ENCODE results near the gene TAF3.

TAF3 gene

GRCh38 chr10:8049865-8050555 is 231.7 kb downstream of the TAF3 start:
- DNase-seq: no peak

- no peak for DNase-seq
Observed at GRCh38 chr10:8050556-8051108, 232.3 kb downstream of the TAF3 start.

DNA sequence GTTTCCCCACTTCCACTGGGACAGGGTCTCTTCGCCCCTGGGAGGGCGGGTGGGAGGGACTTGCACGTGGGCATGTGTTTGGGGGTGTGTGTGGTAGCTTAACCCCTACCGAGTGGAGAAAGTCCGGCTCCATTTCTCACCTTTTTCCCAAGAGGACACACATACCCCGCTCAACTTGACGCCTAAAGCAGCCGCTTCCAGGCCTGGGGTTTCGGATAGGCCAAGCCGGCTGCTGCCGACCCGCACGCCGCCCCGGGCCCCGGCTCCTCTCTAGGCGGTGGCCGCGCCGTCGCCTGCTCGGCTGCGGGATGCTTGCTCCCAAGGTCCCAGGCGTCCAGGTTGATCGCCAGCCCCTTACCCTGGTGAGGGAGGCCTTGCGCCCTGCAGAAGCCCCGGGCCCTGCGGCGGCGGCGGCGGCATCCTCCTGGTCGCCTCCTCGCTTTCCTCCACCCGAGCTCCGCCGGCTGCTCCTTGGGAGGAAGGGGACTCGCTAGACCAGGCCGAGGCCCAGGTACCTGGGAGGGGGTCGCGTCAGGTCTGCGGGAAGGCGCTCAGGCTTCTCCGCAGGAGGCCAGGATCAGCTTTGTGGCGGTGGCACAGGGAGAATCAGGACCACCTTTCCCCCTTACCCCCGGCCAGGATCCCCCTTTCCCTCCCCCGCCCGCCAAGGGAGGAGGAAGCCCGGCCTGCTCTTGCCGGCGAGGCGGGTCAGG is 233.0 kb downstream of the TAF3 start:
- no peak for DNase-seq

GRCh38 chr10:8051851-8052257 is 233.5 kb downstream of the TAF3 start:
- no peak for DNase-seq

- no peak for DNase-seq
Observed at GRCh38 chr10:8052341-8052955, 234.1 kb downstream of the TAF3 start.

GRCh38 chr10:8052956-8053445 is 234.7 kb downstream of the TAF3 start:
- no peak for DNase-seq

DNA sequence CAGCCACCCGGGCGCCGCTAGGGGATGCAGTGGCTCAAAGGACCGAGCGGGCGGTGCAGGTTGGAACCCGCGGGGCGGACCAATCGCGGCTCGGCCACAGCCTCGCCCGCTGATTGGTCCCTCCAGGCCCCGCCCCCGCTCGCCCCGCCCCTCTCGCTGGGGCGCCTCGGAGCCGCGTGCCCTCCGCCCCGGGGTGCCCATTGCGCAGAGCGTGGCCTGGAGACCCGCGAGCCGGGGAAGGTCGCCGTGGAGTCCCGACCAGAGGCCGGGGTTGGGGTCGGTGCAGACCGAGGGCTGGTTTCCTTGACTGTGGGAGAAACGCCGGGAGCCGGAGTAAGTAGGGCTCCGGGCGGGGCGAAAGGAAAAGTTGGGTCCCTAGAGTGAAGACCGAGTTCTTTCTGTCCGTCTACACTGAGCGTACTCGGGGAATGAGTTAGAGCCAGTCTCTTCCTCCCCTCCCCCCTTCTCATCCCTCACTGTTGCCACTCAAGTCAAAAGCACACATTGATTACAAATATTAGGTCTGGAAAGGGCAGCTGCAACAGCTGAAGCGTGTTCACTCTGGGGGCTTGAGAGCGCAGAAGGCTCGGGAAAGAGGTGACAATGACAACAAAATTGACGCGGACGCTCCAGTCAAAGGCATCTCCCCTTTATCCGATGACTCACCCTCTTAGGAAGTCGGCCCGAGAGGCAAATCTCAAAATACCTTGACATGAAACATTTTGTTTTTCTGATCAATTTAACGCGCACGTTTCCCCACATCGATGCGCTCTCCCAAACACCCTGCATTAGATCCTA is 235.3 kb downstream of the TAF3 start:
- DNase-seq: peak in 10 of 14 donors; percentile 7 to 72 (median 20)

- DNase-seq: no peak
Observed at GRCh38 chr10:8054244-8054493, 235.9 kb downstream of the TAF3 start.

DNA sequence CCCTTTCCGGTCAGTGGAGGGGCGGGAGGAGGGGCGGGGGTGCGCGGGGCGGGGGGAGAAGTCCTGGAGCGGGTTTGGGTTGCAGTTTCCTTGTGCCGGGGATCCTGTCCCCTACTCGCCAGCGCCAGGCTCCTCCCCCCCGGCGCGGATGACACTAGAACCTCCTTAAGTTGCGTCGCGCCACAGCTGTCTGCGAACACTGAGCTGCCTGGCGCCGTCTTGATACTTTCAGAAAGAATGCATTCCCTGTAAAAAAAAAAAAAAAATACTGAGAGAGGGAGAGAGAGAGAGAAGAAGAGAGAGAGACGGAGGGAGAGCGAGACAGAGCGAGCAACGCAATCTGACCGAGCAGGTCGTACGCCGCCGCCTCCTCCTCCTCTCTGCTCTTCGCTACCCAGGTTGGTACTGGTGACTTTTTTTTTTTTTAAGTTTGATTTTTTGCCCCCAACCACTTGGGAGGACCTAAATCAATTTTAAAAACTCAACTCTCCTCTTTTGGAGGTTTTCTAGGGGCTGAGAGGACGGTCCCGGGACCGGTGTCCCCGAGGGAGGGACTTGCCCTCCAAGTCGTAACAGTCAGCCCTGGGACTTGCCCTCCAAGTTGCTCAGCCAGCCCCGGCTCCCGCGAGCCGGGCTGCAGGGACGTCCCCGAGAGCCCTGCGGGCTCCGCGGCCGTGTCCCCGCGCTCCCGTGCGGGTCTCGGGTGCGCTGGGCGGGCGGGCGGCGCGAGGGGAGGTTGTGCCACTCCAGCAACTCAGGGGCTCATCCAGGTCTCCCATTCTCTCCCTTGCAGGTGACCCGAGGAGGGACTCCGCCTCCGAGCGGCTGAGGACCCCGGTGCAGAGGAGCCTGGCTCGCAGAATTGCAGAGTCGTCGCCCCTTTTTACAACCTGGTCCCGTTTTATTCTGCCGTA is 236.4 kb downstream of the TAF3 start, which contains the start of gene GATA3:
GATA3 (plus strand) TSS at position 195 of the 914 bp plus-strand sequence. CDS start 968 bp downstream, outside the sequence.
- DNase-seq: no peak

GRCh38 chr10:8055420-8056349 is 237.4 kb downstream of the TAF3 start:
- no peak for DNase-seq

GRCh38 chr10:8056378-8056777 is 238.1 kb downstream of the TAF3 start:
- no peak for DNase-seq

DNA sequence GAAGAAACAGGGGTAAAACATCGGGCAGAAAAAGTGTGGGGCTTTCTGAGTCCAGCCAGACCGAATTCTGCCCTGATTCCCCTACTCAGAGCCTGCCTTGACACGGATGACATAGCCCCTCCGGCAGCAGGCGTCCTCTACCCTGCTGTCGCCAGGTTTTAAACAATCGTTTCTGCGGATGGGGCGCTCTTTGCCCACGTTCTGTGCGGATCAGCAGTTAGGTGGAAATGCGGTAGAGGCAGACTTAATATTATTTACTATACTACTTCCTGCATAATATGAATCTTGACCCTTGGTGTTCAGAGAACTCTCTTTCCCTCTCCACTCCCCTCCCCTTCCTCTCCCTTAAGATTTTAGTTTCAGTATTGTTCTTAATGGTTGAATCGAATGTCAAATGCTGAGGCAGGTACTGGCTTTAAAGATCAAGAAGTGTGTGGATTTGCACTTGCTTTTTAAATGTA is 238.6 kb downstream of the TAF3 start:
- no peak for DNase-seq

DNA sequence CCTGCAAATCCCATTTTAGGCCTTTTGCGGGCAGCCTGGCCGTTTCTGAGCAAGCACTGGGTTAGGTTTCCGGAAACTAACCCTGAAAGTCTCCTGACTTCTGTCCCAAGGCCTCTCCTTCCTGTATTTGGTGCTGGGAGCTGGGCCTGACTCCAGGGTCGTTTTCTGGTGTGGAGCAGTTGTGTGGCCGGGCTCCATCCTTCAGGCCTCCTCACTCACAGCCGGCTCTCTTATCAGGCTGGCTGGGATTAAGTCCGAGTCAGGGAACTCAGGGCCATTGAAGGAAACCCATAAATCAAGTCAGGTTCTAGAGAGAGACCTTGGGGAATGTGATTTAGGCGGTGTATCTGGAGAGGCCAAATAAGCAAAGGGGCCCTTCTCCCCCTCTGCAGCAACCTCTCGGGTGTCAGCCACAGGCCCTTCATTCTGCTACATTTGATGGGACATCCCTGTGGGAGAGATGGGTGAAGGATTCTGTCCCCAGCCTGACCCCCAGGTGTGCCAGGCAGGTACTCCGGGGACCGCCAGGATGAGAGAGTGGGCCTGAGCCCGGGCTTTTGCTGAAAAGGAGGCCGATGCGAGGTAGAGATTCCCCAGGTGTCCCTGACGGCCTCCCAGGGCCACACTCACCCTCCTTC is 239.4 kb downstream of the TAF3 start:
- DNase-seq: no peak

DNA sequence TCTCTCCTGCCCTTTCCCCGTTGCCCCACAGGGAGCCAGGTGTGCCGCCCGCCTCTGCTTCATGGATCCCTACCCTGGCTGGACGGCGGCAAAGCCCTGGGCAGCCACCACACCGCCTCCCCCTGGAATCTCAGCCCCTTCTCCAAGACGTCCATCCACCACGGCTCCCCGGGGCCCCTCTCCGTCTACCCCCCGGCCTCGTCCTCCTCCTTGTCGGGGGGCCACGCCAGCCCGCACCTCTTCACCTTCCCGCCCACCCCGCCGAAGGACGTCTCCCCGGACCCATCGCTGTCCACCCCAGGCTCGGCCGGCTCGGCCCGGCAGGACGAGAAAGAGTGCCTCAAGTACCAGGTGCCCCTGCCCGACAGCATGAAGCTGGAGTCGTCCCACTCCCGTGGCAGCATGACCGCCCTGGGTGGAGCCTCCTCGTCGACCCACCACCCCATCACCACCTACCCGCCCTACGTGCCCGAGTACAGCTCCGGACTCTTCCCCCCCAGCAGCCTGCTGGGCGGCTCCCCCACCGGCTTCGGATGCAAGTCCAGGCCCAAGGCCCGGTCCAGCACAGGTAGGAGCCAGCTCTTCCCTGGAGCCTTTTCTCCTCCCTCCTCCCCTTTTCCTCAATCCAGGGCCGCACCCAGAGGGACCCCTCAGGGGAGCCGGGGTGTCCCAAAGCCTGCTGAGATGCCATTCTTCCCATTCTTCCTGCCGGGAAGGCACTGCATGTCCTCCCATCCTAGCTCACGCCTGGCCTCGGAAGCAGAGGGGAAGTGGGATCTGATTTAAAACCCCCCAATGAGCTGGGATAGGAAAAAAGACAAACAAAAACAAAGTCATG is 240.2 kb downstream of the TAF3 start:
- DNase-seq: no peak

GRCh38 chr10:8059191-8059936 is 241.1 kb downstream of the TAF3 start:
- DNase-seq: no peak

DNA sequence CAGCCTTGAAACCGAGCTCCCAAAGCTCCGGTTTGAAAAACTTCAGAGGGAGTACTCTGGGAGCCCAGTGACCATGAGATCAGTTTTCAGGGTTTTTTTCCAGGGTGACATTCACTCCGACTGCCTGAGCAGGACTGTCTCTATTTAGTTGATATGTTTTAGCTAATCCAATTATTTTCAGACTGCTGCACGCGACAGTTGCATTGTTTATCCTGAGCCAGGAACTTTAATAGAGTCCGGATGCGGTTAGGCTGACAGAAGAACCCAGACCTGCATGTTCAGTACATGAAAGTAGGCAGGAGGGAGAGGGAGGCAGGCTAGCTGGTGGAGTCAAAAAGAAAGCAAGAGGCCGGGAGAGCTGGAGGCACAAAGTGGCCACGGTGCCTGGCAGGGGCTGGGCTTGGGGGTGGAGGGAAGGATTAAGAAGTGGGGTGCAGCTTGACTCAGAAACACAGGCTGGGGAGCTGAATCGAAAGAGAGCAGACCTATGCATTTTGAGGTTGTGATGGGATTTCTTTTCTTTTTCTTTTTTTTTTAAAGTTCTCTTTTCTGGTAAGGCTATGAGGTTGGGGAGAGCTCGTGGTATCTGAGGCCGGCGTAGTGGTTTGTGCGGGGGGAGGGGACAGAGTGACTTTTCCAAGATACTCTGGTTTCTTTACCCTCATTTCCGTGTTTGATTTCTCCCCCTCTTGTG is 241.9 kb downstream of the TAF3 start:
- no peak for DNase-seq

DNA sequence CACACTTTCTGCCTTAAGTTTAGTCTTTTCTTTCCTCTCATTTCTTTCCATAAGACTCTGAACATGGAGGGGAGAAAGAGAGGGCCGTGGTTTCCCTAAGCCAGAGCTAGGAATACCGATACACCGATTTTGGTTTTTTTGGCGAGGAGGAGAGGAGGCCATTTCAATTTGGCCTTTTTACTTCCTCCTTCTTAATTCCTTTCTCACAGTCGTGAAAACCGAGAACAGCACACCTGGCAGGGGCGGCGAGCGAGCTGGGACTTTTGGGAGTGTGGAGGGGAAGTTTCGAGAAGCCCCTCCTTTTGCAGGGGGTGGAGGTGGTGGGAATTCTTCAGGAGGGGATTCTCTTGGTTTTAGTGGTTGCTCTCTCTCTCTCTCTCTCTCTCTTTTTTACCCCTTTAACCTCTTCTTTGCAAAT is 242.4 kb downstream of the TAF3 start:
- no peak for DNase-seq
